Calu3 (cell line): ENCODE data around the gene PEX12. TPM values are rescaled to one million over a fixed set of nuclear protein-coding genes. Genes with fewer than 3 reads are reported as not detected.
A peak's percentile ranks its signal among the peaks of the same experiment; 100 is the strongest.
"Not testable (repeated sequence)": the region's sequence is repeated elsewhere in the genome, so short reads cannot be mapped to it uniquely, and the experiment has no call there.

Experiments
- BruUV-seq: library from RNA; stranded (reverse); fragments of 400-500 nt; replicated peaks from 2 replicates; lab custom pipeline; 2021; lab: Mats Ljungman, UMichigan
- CTCF ChIA-PET: fragments of 300-600 bp; sonication (Branson Sonifier 250); formaldehyde crosslinking; loops from one replicate; lab custom pipeline; 2022; ENCODE audit warnings: antibody characterized with exemption; lab: Charles Lee
- DNase-seq: peaks from one replicate; pipeline ENCODE4 v3.0.0; 2022
- H3K27ac Mint-ChIP-seq: one replicate; pipeline ENCODE4 v1.8.0; 2022; ENCODE audit warnings: mixed read lengths; ENCODE audit not compliant: unreplicated experiment
- H3K27me3 Mint-ChIP-seq: one replicate; pipeline ENCODE4 v1.8.0; 2022; ENCODE audit warnings: mixed read lengths; ENCODE audit not compliant: unreplicated experiment
- H3K36me3 Mint-ChIP-seq: one replicate; pipeline ENCODE4 v1.8.0; 2022; ENCODE audit warnings: mild to moderate bottlenecking, moderate library complexity, mixed read lengths; ENCODE audit not compliant: insufficient read depth, unreplicated experiment
- H3K4me1 Mint-ChIP-seq: one replicate; pipeline ENCODE4 v1.8.0; 2022; ENCODE audit warnings: mild to moderate bottlenecking, low read depth, mixed read lengths; ENCODE audit not compliant: unreplicated experiment
- H3K4me3 Mint-ChIP-seq: one replicate; pipeline ENCODE4 v1.8.0; 2022; ENCODE audit warnings: mild to moderate bottlenecking, low read depth, moderate library complexity, mixed read lengths; ENCODE audit not compliant: unreplicated experiment
- H3K9me3 Mint-ChIP-seq: one replicate; pipeline ENCODE4 v1.8.0; 2022; ENCODE audit warnings: low read depth, mixed read lengths; ENCODE audit not compliant: unreplicated experiment
- CTCF ChIP-seq: fragments of 200-600 bp; IDR thresholded peaks from one replicate; pipeline ENCODE4 v1.8.0; 2022; ENCODE audit warnings: antibody characterized with exemption; ENCODE audit not compliant: unreplicated experiment
- intact Hi-C: fragments of 100-400 bp; cut with micrococcal nuclease; formaldehyde crosslinking; loops from one replicate; pipeline ENCODE4 v1.10.0; 2022; ENCODE audit not compliant: unreplicated experiment
- total RNA-seq: library from RNA; stranded (reverse); gene quantifications from 2 replicates; pipeline ENCODE4 v1.2.3, GENCODE V29; 2022

PEX12 gene
- total RNA-seq, 1 experiment from 2014 or later = 3.4 TPM

- DNase-seq = no peak
- intact Hi-C loops = no loop called here
- Mint-ChIP-seq H3K9me3 (no peaks in the 10 kb centered on the region), H3K36me3 (peaks cover 30% of the 10 kb centered on the region), H3K27me3 (no peaks in the 10 kb centered on the region), H3K4me1 (peaks cover 19% of the 10 kb centered on the region), H3K4me3 (peak overlapping the region; percentile 77), H3K27ac (no peak overlapping the region)
- BruUV-seq = no TSS peak
- CTCF ChIA-PET = interaction anchor here (0.8 kb wide), 1 partner anchor 220 kb away, joined by 3 read pairs; no protein-coding TSS in a partner anchor
- no peak for TF ChIP-seq CTCF
Measured at GRCh38 chr17:35566968-35567367, 11.4 kb downstream of the PEX12 start.

- H3K36me3 Mint-ChIP-seq = peaks cover 14% of the 10 kb centered on the region
- peaks cover 23% of the 10 kb centered on the region for H3K27me3 Mint-ChIP-seq
- H3K9me3 Mint-ChIP-seq, H3K27ac Mint-ChIP-seq, DNase-seq, H3K4me3 Mint-ChIP-seq, intact Hi-C loops, BruUV-seq, CTCF ChIA-PET, H3K4me1 Mint-ChIP-seq: not testable (repeated sequence)
Measured at GRCh38 chr17:35563181-35563580, 15.2 kb downstream of the PEX12 start.

GRCh38 chr17:35560703-35561102 is 17.7 kb downstream of the PEX12 start, which contains the start of gene SLFN14:
SLFN14 (minus strand) TSS chr17:35560819; CDS start chr17:35558062, 2,757 bp downstream.
- no peaks in the 10 kb centered on the region for H3K4me1 Mint-ChIP-seq
- no peak within 1 kb of the TSS for H3K27ac Mint-ChIP-seq
- CTCF ChIA-PET = interaction anchor here (0.9 kb wide), 1 partner anchor 248 kb away, joined by 3 read pairs; no protein-coding TSS in a partner anchor
- DNase-seq = no peak
- TF ChIP-seq CTCF = no peak
- no peaks in the 10 kb centered on the region for H3K36me3 Mint-ChIP-seq
- H3K9me3 Mint-ChIP-seq = no peaks in the 10 kb centered on the region
- peaks cover 37% of the 10 kb centered on the region for H3K27me3 Mint-ChIP-seq
- intact Hi-C loops = no loop called here
- BruUV-seq = no TSS peak
- no peak within 1 kb of the TSS for H3K4me3 Mint-ChIP-seq

- intact Hi-C loops = no loop called here
- CTCF ChIA-PET = no interaction called here
- Mint-ChIP-seq H3K4me1 (no peaks in the 10 kb centered on the region), H3K36me3 (no peaks in the 10 kb centered on the region), H3K9me3 (no peaks in the 10 kb centered on the region), H3K27ac (no peak overlapping the region), H3K27me3 (peaks cover 37% of the 10 kb centered on the region), H3K4me3 (no peak overlapping the region)
- no peak for TF ChIP-seq CTCF
- no TSS peak for BruUV-seq
- DNase-seq = no peak
Measured at GRCh38 chr17:35559495-35560210, 18.7 kb downstream of the PEX12 start.

- TF ChIP-seq CTCF = no peak
- CTCF ChIA-PET = no interaction called here
- intact Hi-C loops = no loop called here
- H3K9me3 Mint-ChIP-seq = no peaks in the 10 kb centered on the region
- no peak overlapping the region for H3K27ac Mint-ChIP-seq
- BruUV-seq = no TSS peak
- H3K4me3 Mint-ChIP-seq = no peak overlapping the region
- peaks cover 60% of the 10 kb centered on the region for H3K27me3 Mint-ChIP-seq
- no peaks in the 10 kb centered on the region for H3K36me3 Mint-ChIP-seq
- H3K4me1 Mint-ChIP-seq = no peaks in the 10 kb centered on the region
- no peak for DNase-seq
Measured at GRCh38 chr17:35557353-35557752, 21.0 kb downstream of the PEX12 start.
